ENCODE results near the gene POLN. TPM values are rescaled to one million over a fixed set of nuclear protein-coding genes. Genes with fewer than 3 reads are reported as not detected.

POLN gene
- total RNA-seq, 1 experiment from 2014 or later = 3.5 TPM

DNA sequence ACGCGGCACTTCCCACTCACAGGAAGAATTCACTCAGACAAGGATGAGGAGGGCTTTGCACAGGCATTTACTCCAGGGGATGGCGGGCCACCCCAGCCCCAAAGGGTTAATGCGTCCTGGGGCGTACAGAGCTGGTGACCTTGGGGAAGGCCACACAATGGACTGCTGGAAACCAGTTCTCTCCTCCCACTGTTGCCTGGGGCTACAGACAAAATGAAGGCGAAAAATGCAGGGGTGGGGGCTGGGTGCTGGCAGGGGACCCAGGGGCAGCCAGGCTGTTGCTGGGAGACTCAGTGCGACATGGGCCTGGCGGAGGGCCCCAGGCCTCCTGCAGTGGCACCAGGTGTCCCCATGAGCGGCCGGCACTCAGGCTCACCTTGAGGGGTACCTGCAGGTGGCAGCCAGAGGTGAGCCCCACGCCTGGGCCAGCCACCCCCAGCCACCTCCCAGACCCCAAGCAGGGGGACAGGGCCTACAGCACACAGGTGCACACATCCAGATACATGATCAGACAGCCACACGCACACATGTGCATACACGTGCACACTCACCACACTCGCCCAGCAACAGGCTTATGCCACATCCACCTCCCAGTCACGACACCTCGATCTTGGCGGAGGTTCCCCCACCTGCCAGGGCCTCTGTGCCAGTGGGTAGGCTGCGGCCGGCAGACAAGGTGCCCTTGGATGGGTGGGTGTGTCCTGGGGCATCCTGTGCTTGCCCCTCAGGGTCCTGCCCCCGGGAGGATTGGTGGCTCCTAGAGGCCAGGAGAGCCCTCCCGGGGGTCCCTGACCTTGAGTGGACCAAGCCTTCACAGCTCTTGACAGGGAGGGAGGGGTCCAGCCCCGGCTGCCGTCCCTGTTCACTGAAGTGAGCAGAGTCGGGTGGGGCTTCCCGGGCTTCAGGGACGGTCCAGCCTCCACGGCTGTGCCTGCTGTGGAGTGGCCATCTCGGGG, 169.7 kb downstream of the POLN start:
- TF ChIP-seq ATF1 (CRISPR knock-in tag; IDR thresholded peaks at IDR 0.05) = no peak
- 0 out of 2 replicates have a peak, but pooled peaks have one; percentile 5 for TF ChIP-seq ZNF423 (CRISPR knock-in tag; IDR thresholded peaks at IDR 0.05)
- POLR2A ChIA-PET = no interaction called here
- Mint-ChIP-seq H3K27ac (no peak overlapping the region), H3K36me3 (no peaks in the 10 kb centered on the region), H3K4me1 (peaks cover 17% of the 10 kb centered on the region), H3K9me3 (no peaks in the 10 kb centered on the region), H3K27me3 (ENCODE audit: low read depth) (no peaks in the 10 kb centered on the region), H3K4me3 (no peak overlapping the region)
- CTCF ChIA-PET = interaction anchor here (0.6 to 1.2 kb wide), 2 partner anchors 15 to 183 kb away, joined by 3 read pairs; no protein-coding TSS in a partner anchor
- ATAC-seq (peak; percentile 13), DNase-seq (ENCODE audit: low spot score) (peak; percentile 24)

DNA sequence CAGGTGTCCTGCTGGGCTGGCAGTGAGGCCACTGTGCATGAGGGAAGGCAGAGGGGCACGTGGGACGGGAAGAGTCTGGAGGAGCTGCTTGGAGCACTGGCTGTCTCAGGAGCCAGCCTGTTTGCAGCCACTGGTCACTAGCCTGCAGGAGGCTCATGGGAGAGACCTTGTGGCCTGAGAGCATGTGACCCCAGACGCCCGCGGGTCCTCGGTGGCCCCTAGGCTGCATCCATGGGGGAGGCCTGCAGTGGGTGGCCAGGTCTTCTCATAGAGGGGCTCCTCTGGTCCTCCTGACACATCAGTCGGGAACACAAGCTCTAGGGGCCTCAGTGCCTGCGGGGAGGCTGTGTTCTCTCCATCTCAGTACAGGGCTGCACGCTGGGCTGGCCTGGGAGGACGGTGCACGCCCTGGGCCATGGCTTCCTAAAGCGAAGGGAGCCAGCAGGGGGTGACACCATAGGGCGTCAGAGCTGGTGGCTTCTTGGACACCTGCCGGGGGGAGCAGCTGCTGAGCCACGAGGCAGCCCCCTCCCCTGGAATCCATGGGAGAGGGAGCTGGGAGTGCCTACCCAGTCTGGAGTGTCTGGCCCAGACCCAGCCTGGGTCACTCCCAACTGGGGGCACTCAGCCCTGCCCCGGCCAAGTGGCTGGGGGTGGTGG, 170.5 kb downstream of the POLN start:
- CTCF ChIA-PET = interaction anchor here (1.2 kb wide), 1 partner anchor 16 kb away, joined by 3 read pairs; no protein-coding TSS in a partner anchor

More for the DNA sequence above, 170.5 kb downstream of the POLN start:
- Mint-ChIP-seq H3K4me3 (no peak overlapping the region), H3K9me3 (no peaks in the 10 kb centered on the region), H3K27me3 (ENCODE audit: low read depth) (no peaks in the 10 kb centered on the region), H3K27ac (0 out of 2 replicates have a peak overlapping the region, but pooled peaks have one; percentile 36), H3K36me3 (no peaks in the 10 kb centered on the region), H3K4me1 (peaks cover 17% of the 10 kb centered on the region)
- peak; percentile 17 for DNase-seq (ENCODE audit: low spot score)
- peak; percentile 4; the same call in 1 of the 2 replicates for ATAC-seq
- no peak for TF ChIP-seq NFE2L1 (CRISPR knock-in tag; IDR thresholded peaks at IDR 0.05)
- no peak for TF ChIP-seq CBFB (CRISPR knock-in tag; IDR thresholded peaks at IDR 0.05; ENCODE audit: low read depth)
- TF ChIP-seq HMGA2 (CRISPR knock-in tag; IDR thresholded peaks at IDR 0.05) = no peak
- TF ChIP-seq GTF2I (CRISPR knock-in tag; conservative IDR thresholded peaks at IDR 0.05) = no peak
- TF ChIP-seq, protein P1, sequence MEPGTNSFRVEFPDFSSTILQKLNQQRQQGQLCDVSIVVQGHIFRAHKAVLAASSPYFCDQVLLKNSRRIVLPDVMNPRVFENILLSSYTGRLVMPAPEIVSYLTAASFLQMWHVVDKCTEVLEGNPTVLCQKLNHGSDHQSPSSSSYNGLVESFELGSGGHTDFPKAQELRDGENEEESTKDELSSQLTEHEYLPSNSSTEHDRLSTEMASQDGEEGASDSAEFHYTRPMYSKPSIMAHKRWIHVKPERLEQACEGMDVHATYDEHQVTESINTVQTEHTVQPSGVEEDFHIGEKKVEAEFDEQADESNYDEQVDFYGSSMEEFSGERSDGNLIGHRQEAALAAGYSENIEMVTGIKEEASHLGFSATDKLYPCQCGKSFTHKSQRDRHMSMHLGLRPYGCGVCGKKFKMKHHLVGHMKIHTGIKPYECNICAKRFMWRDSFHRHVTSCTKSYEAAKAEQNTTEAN (CRISPR knock-in tag; IDR thresholded peaks at IDR 0.05) = no peak
- TF ChIP-seq, protein P2, sequence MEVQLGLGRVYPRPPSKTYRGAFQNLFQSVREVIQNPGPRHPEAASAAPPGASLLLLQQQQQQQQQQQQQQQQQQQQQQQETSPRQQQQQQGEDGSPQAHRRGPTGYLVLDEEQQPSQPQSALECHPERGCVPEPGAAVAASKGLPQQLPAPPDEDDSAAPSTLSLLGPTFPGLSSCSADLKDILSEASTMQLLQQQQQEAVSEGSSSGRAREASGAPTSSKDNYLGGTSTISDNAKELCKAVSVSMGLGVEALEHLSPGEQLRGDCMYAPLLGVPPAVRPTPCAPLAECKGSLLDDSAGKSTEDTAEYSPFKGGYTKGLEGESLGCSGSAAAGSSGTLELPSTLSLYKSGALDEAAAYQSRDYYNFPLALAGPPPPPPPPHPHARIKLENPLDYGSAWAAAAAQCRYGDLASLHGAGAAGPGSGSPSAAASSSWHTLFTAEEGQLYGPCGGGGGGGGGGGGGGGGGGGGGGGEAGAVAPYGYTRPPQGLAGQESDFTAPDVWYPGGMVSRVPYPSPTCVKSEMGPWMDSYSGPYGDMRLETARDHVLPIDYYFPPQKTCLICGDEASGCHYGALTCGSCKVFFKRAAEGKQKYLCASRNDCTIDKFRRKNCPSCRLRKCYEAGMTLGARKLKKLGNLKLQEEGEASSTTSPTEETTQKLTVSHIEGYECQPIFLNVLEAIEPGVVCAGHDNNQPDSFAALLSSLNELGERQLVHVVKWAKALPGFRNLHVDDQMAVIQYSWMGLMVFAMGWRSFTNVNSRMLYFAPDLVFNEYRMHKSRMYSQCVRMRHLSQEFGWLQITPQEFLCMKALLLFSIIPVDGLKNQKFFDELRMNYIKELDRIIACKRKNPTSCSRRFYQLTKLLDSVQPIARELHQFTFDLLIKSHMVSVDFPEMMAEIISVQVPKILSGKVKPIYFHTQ (CRISPR knock-in tag; IDR thresholded peaks at IDR 0.05) = no peak
- TF ChIP-seq, protein P3, sequence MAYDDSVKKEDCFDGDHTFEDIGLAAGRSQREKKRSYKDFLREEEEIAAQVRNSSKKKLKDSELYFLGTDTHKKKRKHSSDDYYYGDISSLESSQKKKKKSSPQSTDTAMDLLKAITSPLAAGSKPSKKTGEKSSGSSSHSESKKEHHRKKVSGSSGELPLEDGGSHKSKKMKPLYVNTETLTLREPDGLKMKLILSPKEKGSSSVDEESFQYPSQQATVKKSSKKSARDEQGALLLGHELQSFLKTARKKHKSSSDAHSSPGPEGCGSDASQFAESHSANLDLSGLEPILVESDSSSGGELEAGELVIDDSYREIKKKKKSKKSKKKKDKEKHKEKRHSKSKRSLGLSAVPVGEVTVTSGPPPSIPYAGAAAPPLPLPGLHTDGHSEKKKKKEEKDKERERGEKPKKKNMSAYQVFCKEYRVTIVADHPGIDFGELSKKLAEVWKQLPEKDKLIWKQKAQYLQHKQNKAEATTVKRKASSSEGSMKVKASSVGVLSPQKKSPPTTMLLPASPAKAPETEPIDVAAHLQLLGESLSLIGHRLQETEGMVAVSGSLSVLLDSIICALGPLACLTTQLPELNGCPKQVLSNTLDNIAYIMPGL (CRISPR knock-in tag; IDR thresholded peaks at IDR 0.05) = no peak
- TF ChIP-seq ZNF263 (CRISPR knock-in tag; IDR thresholded peaks at IDR 0.05; ENCODE audit: low read depth) = peak; percentile 47; the same call in 1 of the 2 replicates
- peak; percentile 43; the same call in 1 of the 2 replicates for TF ChIP-seq ZNF423 (CRISPR knock-in tag; IDR thresholded peaks at IDR 0.05)
- TF ChIP-seq, protein P4, sequence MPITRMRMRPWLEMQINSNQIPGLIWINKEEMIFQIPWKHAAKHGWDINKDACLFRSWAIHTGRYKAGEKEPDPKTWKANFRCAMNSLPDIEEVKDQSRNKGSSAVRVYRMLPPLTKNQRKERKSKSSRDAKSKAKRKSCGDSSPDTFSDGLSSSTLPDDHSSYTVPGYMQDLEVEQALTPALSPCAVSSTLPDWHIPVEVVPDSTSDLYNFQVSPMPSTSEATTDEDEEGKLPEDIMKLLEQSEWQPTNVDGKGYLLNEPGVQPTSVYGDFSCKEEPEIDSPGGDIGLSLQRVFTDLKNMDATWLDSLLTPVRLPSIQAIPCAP (CRISPR knock-in tag; IDR thresholded peaks at IDR 0.05) = no peak
- TF ChIP-seq, protein P5, sequence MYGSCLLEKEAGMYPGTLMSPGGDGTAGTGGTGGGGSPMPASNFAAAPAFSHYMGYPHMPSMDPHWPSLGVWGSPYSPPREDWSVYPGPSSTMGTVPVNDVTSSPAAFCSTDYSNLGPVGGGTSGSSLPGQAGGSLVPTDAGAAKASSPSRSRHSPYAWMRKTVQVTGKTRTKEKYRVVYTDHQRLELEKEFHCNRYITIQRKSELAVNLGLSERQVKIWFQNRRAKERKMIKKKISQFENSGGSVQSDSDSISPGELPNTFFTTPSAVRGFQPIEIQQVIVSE (CRISPR knock-in tag; IDR thresholded peaks at IDR 0.05; ENCODE audit: borderline replicate concordance) = no peak
- TF ChIP-seq CREB1 (CRISPR knock-in tag; IDR thresholded peaks at IDR 0.05) = no peak
- TF ChIP-seq KAT7 (CRISPR knock-in tag; IDR thresholded peaks at IDR 0.05; ENCODE audit: borderline replicate concordance) = no peak
- TF ChIP-seq ZNF138 (CRISPR knock-in tag; conservative IDR thresholded peaks at IDR 0.05) = no peak
- POLR2A ChIA-PET = no interaction called here

All from WTC11 (cell line).